Measurements from ENCODE around the gene SPDL1. TPM values are rescaled to one million over a fixed set of nuclear protein-coding genes. Genes with fewer than 3 reads are reported as not detected.

Gene SPDL1
- total RNA-seq, 3 donors from 2014 or later, result 4.5 to 12.5 (median 5.8) TPM

DNA sequence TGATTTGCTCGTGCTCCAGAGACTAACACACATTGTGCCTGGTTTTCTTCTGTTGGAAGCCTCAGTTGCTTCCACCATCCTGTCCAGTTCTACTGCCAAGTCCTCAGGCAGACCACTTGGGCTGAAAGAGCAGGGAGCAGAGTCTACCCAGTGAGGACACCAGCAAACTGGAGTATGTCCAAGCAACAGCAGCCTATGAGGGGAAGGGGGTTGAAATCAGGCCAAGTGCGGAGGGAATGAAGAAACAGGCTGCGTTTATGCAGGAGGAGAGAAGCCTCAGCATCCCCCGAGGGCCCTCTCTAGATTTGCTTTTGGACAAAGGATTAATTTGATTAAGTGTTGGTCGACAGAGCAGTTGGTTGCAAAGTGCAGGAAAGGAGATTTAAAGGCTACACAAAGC lies 68.0 kb downstream of the SPDL1 start:
- no peaks in the 10 kb centered on the region for H3K9me3 ChIP-seq
- TF ChIP-seq, protein P1, sequence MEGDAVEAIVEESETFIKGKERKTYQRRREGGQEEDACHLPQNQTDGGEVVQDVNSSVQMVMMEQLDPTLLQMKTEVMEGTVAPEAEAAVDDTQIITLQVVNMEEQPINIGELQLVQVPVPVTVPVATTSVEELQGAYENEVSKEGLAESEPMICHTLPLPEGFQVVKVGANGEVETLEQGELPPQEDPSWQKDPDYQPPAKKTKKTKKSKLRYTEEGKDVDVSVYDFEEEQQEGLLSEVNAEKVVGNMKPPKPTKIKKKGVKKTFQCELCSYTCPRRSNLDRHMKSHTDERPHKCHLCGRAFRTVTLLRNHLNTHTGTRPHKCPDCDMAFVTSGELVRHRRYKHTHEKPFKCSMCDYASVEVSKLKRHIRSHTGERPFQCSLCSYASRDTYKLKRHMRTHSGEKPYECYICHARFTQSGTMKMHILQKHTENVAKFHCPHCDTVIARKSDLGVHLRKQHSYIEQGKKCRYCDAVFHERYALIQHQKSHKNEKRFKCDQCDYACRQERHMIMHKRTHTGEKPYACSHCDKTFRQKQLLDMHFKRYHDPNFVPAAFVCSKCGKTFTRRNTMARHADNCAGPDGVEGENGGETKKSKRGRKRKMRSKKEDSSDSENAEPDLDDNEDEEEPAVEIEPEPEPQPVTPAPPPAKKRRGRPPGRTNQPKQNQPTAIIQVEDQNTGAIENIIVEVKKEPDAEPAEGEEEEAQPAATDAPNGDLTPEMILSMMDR (IDR thresholded peaks at IDR 0.05), result no peak
- ATAC-seq (no peak), DNase-seq (no peak)
- peaks cover 2% of the 10 kb centered on the region for H3K4me1 ChIP-seq (ENCODE audit: low read depth)
- intact Hi-C loops (cut with DNase I, micrococcal nuclease), result no loop called here
- H3K36me3 ChIP-seq (ENCODE audit: low read depth), result no peaks in the 10 kb centered on the region
- no peak overlapping the region for H3K4me3 ChIP-seq

DNA sequence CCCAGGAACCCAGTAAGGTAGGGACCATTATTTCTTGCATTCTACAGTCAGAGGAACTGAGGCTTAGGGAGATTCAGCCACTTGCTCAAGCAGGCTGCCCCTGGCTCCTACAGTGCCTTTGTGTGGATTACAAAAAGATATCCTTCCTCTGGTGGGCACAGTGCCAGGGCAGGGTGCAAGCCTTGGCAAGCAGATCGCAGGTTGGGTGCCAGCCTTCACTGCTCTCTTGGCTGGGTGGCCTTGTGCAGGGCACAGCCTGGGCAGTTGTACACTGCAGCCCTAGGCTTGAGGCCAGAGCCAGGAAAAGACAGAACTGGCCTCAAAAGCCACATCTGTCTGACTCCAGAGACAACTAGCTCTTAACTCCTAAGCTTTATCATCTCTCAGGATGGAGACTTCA lies 68.5 kb downstream of the SPDL1 start:
- Histone ChIP-seq H3K9me3 (no peaks in the 10 kb centered on the region), H3K4me1 (ENCODE audit: low read depth) (peaks cover 2% of the 10 kb centered on the region), H3K4me3 (no peak overlapping the region), H3K36me3 (ENCODE audit: low read depth) (no peaks in the 10 kb centered on the region)
- no peak for DNase-seq
- intact Hi-C loops (cut with DNase I, micrococcal nuclease), result no loop called here
- TF ChIP-seq, protein P1 (IDR thresholded peaks at IDR 0.05), result no peak
- no peak for ATAC-seq

DNA sequence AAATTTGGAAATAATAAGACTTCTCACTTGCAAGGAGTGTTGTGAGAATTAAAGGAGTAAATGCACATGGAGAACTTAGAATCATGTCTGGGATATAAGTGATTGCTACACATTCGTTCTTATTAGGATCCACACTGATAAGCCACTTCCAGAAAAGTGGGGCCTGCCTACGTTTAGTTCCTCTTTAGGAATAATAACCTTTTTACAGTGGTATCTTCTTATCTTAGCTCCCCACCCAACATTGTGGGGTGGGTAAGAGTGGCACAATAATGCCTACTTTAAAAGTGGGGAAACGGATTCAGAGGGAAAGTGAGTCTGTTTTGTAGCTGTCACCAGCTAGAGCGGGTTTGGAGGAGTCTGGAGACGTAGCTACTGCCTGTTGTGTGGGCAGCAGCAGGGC lies 69.5 kb downstream of the SPDL1 start:
- TF ChIP-seq, protein P1 (IDR thresholded peaks at IDR 0.05), result no peak
- ATAC-seq (no peak), DNase-seq (no peak)
- Histone ChIP-seq H3K4me1 (ENCODE audit: low read depth) (peaks cover 6% of the 10 kb centered on the region), H3K9me3 (no peaks in the 10 kb centered on the region), H3K4me3 (no peak overlapping the region), H3K36me3 (ENCODE audit: low read depth) (no peaks in the 10 kb centered on the region)
- intact Hi-C loops (cut with DNase I, micrococcal nuclease), result no loop called here

Other genes with a start within 250 kb of the SPDL1 start
- gene DOCK2, start 53.5 kb downstream of the SPDL1 start, total RNA-seq, result 10 to 100 TPM in 2 of 3 donors, 1 to 10 TPM in 1; 7.2 to 20.1 (median 18.1) TPM